22Rv1 (cell line): ENCODE data around the gene METTL26.

Source experiments
- CTCF ChIP-seq: fragments of 450-650 bp; IDR thresholded peaks from 2 replicates; pipeline ENCODE4 v1.5.1; 2017; ENCODE audit warnings: mild to moderate bottlenecking
- ZFX ChIP-seq: fragments of 450-650 bp; IDR thresholded peaks from 2 replicates; pipeline ENCODE4 v1.6.1; 2017; ENCODE audit warnings: antibody characterized with exemption, borderline replicate concordance

GRCh38 chr16:585351-585750 lies 50.8 kb downstream of the METTL26 start:
- TF ChIP-seq CTCF (no peak), ZFX (no peak)
